HUES6 (cell line): ENCODE data around the gene PSMA3.

ENCODE experiments used
- H3K27ac ChIP-seq: 2 replicates; pipeline ENCODE4 v1.7.0; 2013; ENCODE audit warnings: low read depth, mild to moderate bottlenecking, low read length, inconsistent platforms
- H3K27me3 ChIP-seq: 2 replicates; pipeline ENCODE4 v1.6.1; 2013; ENCODE audit warnings: low read length; ENCODE audit not compliant: control insufficient read depth, insufficient read depth
- H3K36me3 ChIP-seq: 2 replicates; pipeline ENCODE4 v1.6.1; 2013; ENCODE audit warnings: low read length; ENCODE audit not compliant: control insufficient read depth, insufficient read depth
- H3K4me1 ChIP-seq: 2 replicates; pipeline ENCODE4 v1.6.1; 2013; ENCODE audit warnings: low read length; ENCODE audit not compliant: control insufficient read depth, insufficient read depth
- H3K4me3 ChIP-seq: 2 replicates; pipeline ENCODE4 v1.5.1; 2013; ENCODE audit warnings: low read depth, low read length
- H3K9ac ChIP-seq: one replicate; pipeline ENCODE4 v1.6.1; 2013; ENCODE audit warnings: mild to moderate bottlenecking, low read length
- H3K9me3 ChIP-seq: 2 replicates; pipeline ENCODE4 v1.6.1; 2013; ENCODE audit warnings: low read depth, low read length; ENCODE audit not compliant: control insufficient read depth, insufficient read depth

The PSMA3 gene

DNA sequence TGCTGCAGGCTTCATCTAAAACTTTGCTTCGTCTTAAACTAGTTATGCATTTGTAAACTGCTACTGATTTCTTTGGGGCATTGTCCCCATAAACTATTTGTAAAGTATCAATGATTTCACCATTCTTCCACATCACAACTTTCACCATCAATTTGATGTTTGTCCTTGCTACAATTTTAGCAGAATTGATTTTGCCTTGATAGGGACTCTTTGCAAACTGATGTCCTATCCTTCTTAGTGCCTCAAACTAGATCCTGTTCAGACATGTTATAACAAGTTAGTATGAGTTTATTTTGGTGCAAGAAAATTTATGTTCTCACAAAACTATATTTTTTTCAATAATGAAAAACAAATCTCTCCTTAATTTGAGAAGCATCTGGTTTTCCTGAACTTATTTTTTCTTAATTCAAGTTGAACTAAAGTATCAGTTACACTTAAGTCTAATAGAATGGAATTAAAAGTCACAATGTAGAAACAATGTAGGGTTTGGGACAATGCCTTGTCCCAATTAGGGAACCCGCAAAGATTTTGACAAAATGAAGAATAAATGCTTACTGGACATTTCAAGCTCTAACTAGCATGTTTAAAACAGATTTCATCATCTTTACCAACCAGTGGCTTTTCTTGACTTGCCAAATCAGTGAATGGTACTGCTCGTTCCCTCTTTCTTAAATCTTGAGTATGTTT is 43.6 kb downstream of the PSMA3 start:
- H3K9ac ChIP-seq: no peak overlapping the region
- peaks cover 95% of the 10 kb centered on the region for H3K36me3 ChIP-seq
- no peaks in the 10 kb centered on the region for H3K9me3 ChIP-seq
- H3K27me3 ChIP-seq: no peaks in the 10 kb centered on the region
- H3K4me3 ChIP-seq: no peak overlapping the region
- H3K27ac ChIP-seq: no peak overlapping the region
- H3K4me1 ChIP-seq: no peaks in the 10 kb centered on the region

DNA sequence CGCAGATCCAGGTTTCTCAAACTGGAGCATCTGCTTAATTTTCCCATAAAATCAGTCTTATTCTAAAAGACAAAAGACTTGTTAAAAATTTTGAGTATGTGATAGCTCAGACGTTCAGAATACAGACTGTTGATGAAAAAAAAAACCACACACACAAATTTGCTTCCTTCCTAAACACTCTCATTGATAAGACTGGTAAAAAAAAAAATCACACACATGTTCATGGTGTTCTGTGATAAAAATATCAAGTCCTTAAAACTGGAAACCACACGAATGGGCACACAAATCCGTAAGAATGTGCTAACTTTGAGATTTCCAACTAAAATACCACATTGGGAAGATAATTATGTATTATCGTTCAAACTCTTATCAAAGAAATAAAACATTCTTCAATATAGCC is 47.0 kb downstream of the PSMA3 start:
- Histone ChIP-seq H3K4me1 (peaks cover 2% of the 10 kb centered on the region; the same call in 1 of the 2 replicates), H3K9ac (no peak overlapping the region), H3K36me3 (peaks cover 89% of the 10 kb centered on the region), H3K27ac (no peak overlapping the region), H3K4me3 (no peak overlapping the region), H3K27me3 (no peaks in the 10 kb centered on the region), H3K9me3 (no peaks in the 10 kb centered on the region)

DNA sequence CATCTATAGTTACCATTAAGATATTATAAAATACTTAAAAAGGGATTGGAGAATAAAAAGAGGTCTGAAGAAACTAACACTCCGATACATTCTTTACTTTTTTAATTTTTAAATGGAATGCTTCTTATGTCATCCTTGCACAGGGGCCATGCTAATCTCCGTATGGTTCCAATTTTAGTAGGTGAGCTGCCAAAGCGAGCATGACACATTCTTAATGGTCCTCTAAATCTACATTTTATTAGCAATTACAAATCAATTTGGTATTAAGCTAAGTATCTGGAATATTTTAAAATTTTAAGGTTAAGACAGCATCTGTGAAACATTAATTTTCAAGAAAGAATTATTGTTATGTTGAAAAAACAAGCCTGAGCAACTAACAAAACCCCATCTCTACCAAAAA is 47.5 kb downstream of the PSMA3 start:
- Histone ChIP-seq H3K27ac (no peak overlapping the region), H3K9ac (no peak overlapping the region), H3K9me3 (no peaks in the 10 kb centered on the region), H3K4me3 (no peak overlapping the region), H3K27me3 (no peaks in the 10 kb centered on the region), H3K36me3 (peaks cover 84% of the 10 kb centered on the region), H3K4me1 (peaks cover 2% of the 10 kb centered on the region; the same call in 1 of the 2 replicates)

DNA sequence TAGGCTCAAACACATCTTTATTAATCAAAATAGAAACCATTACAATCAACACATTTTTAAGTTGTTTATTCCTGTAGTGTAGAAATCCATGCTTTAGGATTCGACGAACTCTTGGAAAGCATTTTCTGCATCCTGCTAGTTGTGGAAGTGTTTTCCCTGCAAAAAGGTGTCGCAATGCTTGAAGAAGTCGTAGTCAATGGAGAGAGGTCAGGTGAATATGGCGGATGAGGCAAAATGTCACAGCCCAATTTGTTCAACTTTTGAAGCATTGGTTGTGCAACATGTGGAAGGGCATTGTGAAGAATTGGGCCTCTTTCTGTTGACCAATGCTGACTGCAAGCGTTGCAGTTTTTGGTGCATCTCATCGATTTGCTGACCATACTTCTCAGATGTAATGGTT is 49.6 kb downstream of the PSMA3 start:
- no peaks in the 10 kb centered on the region for H3K9me3 ChIP-seq
- H3K4me3 ChIP-seq: no peak overlapping the region
- H3K27ac ChIP-seq: no peak overlapping the region
- peaks cover 2% of the 10 kb centered on the region; the same call in 1 of the 2 replicates for H3K4me1 ChIP-seq
- no peaks in the 10 kb centered on the region for H3K27me3 ChIP-seq
- peaks cover 64% of the 10 kb centered on the region for H3K36me3 ChIP-seq
- H3K9ac ChIP-seq: no peak overlapping the region

GRCh38 chr14:58296726-58297125 is 52.1 kb downstream of the PSMA3 start:
- Histone ChIP-seq H3K36me3 (peaks cover 47% of the 10 kb centered on the region), H3K27me3 (no peaks in the 10 kb centered on the region), H3K9ac (peak overlapping the region; percentile 82), H3K9me3 (no peaks in the 10 kb centered on the region), H3K4me1 (peaks cover 2% of the 10 kb centered on the region; the same call in 1 of the 2 replicates), H3K4me3 (peak overlapping the region; percentile 87), H3K27ac (no peak overlapping the region)

DNA sequence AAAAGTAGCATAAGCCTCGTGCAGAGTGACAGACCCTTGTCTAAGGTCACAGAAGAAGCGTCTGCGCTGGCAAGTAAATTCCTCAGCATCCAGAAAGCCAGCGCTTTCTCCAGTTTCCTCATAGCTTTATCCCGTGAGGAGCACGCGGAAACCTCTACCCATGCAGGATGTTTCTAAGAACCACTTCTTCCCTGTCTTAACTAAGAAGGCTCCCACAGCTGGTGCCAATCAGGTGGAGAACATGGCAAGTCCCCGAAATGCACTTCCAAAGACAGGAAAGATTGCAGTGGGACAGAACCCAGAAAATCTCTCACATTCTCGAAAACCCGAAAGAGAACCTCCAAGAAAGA is 52.7 kb downstream of the PSMA3 start:
- peaks cover 42% of the 10 kb centered on the region for H3K36me3 ChIP-seq
- H3K4me3 ChIP-seq: peak overlapping the region; percentile 87

GRCh38 chr14:58297762-58298476 is 53.3 kb downstream of the PSMA3 start:
- Histone ChIP-seq H3K9ac (peak overlapping the region; percentile 96), H3K27me3 (no peaks in the 10 kb centered on the region), H3K4me3 (peak overlapping the region; percentile 87), H3K4me1 (peaks cover 2% of the 10 kb centered on the region; the same call in 1 of the 2 replicates), H3K27ac (peak overlapping the region; percentile 90), H3K36me3 (peaks cover 37% of the 10 kb centered on the region), H3K9me3 (no peaks in the 10 kb centered on the region)

More for the DNA sequence above, 52.7 kb downstream of the PSMA3 start:
- H3K27ac ChIP-seq: peak overlapping the region; percentile 90; the same call in 1 of the 2 replicates
- peaks cover 2% of the 10 kb centered on the region; the same call in 1 of the 2 replicates for H3K4me1 ChIP-seq
- H3K9me3 ChIP-seq: no peaks in the 10 kb centered on the region
- H3K9ac ChIP-seq: peak overlapping the region; percentile 82
- no peaks in the 10 kb centered on the region for H3K27me3 ChIP-seq

DNA sequence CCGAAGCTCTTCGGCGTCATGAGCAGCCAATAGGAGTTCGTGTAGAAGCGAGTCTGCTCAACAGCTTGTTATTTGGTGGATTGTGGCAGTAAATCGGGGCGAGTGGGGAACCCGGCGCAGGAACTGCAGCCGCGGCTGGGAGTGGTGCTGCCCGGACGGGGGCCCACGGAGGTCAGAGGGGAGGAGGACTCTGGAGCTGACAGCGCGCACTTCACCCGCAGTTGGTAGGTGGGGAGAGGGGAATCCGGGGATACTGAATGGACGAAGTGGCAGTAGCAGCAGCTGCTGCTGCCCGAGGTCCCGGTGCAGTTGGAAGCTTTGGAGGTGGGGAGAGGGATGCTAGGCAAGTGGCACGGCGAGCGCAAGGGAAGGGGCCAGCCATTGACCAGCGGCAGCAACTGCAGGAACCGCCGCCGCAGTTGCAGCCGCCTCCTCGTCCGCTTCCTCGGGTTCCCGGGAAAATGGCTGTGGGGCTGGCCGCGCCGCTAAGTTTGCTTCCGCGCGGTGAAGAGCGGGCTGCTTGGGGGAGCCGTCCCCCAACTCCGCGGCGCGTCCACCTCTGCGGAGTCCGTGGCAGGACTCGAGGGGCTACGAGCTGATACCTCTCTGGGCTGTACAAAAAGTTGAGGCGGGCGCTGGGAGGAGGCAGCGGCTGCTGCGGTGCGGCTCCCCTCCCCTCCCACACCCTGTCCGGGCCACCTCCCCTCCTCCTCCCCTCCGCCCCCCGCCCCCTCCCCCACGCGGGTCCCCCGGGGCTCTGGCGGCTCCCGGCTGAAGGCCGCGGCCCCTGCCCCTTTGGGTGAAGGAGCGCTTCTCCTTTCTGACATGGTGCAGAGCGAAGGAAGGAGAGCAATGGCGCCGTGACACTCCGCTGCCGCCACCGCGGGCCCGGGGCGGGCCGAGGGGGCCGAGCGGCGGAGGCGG is 54.1 kb downstream of the PSMA3 start, which contains the start of gene ARID4A:
ARID4A (plus strand) TSS at position 79 of the 924 bp plus-strand sequence. CDS start 1,300 bp downstream, outside the sequence.
- Histone ChIP-seq H3K4me3 (peak within 1 kb of the TSS; percentile 87), H3K4me1 (peaks cover 2% of the 10 kb centered on the region; the same call in 1 of the 2 replicates), H3K9me3 (no peaks in the 10 kb centered on the region), H3K36me3 (peaks cover 34% of the 10 kb centered on the region), H3K27me3 (no peaks in the 10 kb centered on the region), H3K27ac (peak within 1 kb of the TSS; percentile 90), H3K9ac (peak within 1 kb of the TSS; percentile 96)

GRCh38 chr14:58299401-58300330 is 55.0 kb downstream of the PSMA3 start:
- Histone ChIP-seq H3K9me3 (no peaks in the 10 kb centered on the region), H3K36me3 (peaks cover 30% of the 10 kb centered on the region), H3K27me3 (no peaks in the 10 kb centered on the region), H3K9ac (peak overlapping the region; percentile 63), H3K27ac (no peak overlapping the region), H3K4me3 (peak overlapping the region; percentile 87), H3K4me1 (peaks cover 2% of the 10 kb centered on the region; the same call in 1 of the 2 replicates)

GRCh38 chr14:58301416-58301815 is 56.8 kb downstream of the PSMA3 start:
- Histone ChIP-seq H3K9me3 (no peaks in the 10 kb centered on the region), H3K4me1 (peaks cover 2% of the 10 kb centered on the region; the same call in 1 of the 2 replicates), H3K36me3 (peaks cover 36% of the 10 kb centered on the region), H3K9ac (no peak overlapping the region), H3K27me3 (no peaks in the 10 kb centered on the region), H3K27ac (no peak overlapping the region), H3K4me3 (no peak overlapping the region)
